ENCODE data around the gene PIGW. TPM values are rescaled to one million over a fixed set of nuclear protein-coding genes. Genes with fewer than 3 reads are reported as not detected.

PIGW gene
- total RNA-seq = 15.7 and 17.9 TPM in 2 replicates

GRCh38 chr17:36534840-36535668, at the start of gene PIGW, which contains the start of gene MYO19:
PIGW (plus strand) TSS chr17:36534987; CDS start chr17:36537102, 2,115 bp downstream.
MYO19 (minus strand) TSS chr17:36534868; CDS start chr17:36532538, 2,330 bp downstream.

GRCh38 chr17:36486204-36487194, 48.3 kb upstream of the PIGW start, which contains the start of gene ZNHIT3:
ZNHIT3 (plus strand) TSS chr17:36486681; CDS start chr17:36486700, 19 bp downstream.

GRCh38 chr17:36544307-36545076, 9.7 kb downstream of the PIGW start, which contains the start of gene GGNBP2:
GGNBP2 (plus strand) TSS chr17:36544919; CDS start chr17:36545725, 806 bp downstream.

Small RNA genes within 50 kb of the gene (small RNA-seq; reads per million reads assigned to genes)
- not detected for gene RNA5SP439

Other genes with a start within 250 kb of the PIGW start
- not detected in 2 replicates for gene TBC1D3G, start 211.1 kb upstream of the PIGW start, total RNA-seq
- gene TBC1D3H, start 146.6 kb upstream of the PIGW start, total RNA-seq = not detected in 2 replicates
- 29.4 and 32.0 TPM in 2 replicates for gene ZNHIT3, start 48.3 kb upstream of the PIGW start, total RNA-seq
- 101 and 107 TPM in 2 replicates for gene MYO19, start 119 bp upstream of the PIGW start, total RNA-seq
- 64.8 and 65.8 TPM in 2 replicates for gene GGNBP2, start 9.9 kb downstream of the PIGW start, total RNA-seq
- 6.5 and 8.8 TPM in 2 replicates for gene DHRS11, start 56.9 kb downstream of the PIGW start, total RNA-seq
- gene MRM1, start 66.6 kb downstream of the PIGW start, total RNA-seq = 4.4 and 5.8 TPM in 2 replicates

Data from thoracic aorta endothelial cell (primary cell).